ENCODE measurements around the gene HDC.

Gene HDC

DNA sequence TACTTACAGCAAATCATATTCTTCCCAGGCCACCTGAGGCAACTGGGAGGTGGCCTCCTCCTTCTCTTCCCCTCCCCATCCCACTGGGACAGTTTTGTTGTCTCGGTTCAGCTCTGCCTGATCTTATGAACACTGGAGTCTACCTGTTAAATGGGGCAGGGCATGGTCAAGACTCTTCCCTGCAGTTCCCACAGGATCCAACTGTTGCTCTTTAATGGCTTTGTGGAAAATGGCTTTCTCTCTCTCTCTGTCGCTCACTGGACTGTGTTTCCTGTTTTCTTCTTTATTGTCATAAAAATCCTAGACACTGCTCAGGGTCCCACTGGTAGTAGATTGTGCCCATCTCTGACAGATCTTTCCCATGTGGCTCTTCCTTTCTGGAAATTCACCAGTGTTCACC, 43.3 kb downstream of the HDC start:
- no peak for DNase-seq

GRCh38 chr15:50219820-50220219, 45.7 kb downstream of the HDC start:
- DNase-seq: no peak

DNA sequence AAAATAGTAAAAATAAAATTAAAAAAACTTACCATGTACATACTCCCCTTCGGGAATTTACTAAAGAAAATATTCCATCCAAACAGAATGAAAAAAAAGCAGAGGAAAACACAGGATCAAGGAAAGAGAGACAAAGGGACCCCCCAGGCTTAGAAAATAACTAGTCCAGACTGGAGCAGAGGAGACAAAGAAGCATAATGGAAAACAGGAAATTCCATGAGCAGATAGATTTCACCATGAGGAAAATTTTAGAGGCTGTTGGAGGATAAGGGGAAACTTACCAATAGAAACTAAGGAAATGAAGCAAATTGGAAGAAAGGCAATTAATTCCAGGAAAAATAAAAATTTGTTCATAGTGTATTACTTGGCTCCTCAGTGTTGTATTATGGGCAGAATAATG, 46.8 kb downstream of the HDC start:
- DNase-seq: no peak

DNA sequence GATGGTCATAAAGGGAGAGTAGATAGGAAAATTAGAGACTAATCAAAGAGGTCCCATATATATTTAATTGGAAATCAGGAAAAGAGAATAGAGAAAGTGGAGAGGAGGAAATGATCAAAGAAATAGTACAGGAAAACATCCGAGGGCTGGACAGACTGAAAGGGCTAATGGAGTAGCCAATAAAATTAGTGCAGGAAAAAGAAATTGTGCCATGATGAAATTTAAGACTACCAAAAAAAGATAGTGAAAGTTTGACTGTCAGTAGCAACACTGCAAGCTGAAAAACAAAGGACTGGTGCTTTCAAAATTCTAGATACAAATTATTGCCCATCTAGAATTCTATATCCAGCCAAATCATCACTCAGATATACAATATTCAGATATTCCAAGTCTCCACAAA, 47.2 kb downstream of the HDC start:
- no peak for DNase-seq

DNA sequence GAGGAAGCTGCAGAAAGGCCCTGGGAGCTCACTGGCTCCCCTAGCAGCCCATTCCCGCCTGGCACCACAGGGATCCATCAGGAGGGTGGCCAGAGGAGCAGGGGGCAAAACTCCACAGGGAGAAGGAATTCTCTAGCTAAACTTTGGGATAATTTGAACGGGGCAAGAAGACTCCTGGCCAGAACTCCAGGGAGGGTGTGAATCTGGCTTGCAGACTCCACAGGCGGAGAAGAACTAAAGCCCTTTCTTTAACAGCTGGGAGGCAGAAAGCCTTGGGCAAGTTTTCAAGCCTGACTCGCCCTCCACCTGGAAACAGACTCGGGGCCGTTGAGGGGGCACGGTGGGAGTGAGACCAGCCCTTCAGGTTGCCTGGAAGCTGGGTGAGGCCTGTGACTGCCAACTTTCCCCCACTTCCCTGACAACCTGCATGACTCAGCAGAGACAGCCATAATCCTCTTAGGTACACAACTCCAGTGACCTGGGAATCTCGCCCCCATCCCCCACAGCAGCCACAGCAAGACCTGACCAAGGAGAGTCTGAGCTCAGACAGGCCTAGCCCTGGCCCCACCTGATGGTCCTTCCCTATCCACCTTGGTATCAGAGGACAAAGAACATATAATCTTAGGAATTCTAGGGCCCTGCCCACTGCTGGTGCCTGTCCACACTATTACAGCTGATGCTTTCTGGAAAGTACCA, 54.9 kb downstream of the HDC start:
- DNase-seq: no peak

GRCh38 chr15:50209809-50210208, 55.7 kb downstream of the HDC start:
- no peak for DNase-seq

- DNase-seq: no peak
Measured at GRCh38 chr15:50206020-50206419, 59.5 kb downstream of the HDC start.

- no peak for DNase-seq
Measured at GRCh38 chr15:50202003-50202402, 63.5 kb downstream of the HDC start.

DNA sequence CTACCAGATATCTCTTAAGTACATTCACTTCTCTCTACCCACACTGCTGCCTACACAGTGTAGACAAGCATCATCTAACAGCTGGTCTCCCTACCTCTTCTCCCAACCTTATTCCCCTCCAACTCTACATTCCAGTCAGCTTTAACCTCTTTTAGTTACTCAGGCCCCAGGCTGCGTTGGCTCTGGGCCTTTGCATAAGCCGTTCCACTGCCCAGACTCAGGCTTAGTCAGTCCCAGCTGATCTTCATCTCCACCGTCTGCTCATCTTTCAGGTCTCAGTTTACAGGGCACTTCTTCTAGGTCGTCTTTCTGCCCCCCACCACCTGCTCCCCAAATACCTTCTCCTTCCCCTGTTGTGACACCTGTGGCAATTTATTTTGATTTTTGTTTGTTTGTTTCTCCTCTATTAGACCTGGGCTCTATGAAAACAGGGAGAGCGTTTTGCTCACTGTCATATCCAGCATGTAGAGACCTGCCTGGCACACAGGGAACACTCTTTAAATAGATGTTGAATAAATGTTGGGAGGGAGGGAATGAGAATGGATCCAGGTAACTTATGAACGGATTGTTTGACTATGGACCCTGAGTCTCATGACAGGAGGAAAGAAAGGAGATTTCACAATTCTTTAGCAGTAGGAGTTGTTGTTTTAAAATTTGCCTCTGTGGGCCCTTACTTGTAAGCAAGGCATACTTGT, 72.5 kb downstream of the HDC start:
- DNase-seq: no peak

GRCh38 chr15:50192164-50192563, 73.4 kb downstream of the HDC start:
- DNase-seq: no peak

Measured in NCI-H1417 (cell line).